ENCODE data around the gene TMSB4X.

Gene TMSB4X

DNA sequence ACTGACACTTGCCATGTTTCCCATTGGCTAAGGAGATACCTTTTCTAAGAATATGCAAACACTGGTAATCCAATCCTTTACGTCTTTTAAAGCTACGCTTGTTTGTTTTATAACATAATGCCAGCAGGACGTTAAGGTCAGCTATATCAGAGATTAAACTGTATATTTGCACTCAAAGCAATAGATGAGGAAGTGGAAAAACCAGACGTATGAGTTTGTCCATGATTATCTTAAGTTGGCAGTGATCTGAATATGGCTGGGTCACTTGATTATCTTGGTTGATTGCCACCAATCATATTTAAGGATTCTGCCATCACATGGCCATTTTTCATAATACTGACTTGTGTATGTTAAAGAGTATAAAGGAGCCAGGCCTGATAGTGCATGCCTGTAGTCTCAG is 19.4 kb downstream of the TMSB4X start:
- peaks cover 30% of the 10 kb centered on the region for H3K4me1 ChIP-seq (ENCODE audit: insufficient read depth, low read length)
- DNase-seq, result no peak

DNA sequence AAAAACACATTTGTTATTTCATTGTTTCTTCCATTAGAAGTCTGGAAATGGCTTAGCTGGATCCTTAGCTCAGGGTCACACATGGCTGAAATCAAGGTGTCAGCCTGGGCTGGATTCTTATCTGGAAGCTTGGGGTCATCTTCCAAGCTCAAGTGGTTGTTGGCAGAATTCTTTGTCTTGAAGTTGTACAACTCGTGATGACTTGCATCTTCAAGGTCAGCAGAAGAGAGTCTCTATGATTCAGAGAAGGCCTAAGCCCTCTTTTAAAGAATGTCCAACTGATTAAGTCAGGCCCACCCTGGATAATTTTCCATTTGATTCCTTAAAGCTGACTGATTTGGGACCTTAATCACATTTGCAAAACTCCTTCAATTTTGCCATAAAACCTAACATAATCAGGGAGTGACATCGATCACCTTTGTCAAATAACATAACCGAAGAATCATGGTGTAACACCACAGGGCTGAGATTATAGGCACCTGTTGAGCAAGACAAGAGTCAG is 22.1 kb downstream of the TMSB4X start:
- Histone ChIP-seq H3K4me2 (ENCODE audit: insufficient read depth, low read length) (peak overlapping the region; percentile 15; the same call in 1 of the 2 replicates), H3K9me3 (ENCODE audit: insufficient read depth, low read length, severe bottlenecking) (no peaks in the 10 kb centered on the region), H4K20me1 (ENCODE audit: insufficient read depth, low read length) (no peaks in the 10 kb centered on the region), H2AFZ (ENCODE audit: low read depth, low read length) (no peak overlapping the region), H3K4me1 (ENCODE audit: insufficient read depth, low read length) (peaks cover 55% of the 10 kb centered on the region), H3K9ac (ENCODE audit: low read depth, low read length) (peak overlapping the region; percentile 64; the same call in 1 of the 2 replicates), H3K4me3 (ENCODE audit: low read depth in 1 of 2, low read length in 2 of 2) (no peak overlapping the region), H3K36me3 (ENCODE audit: insufficient read depth, low read length) (no peaks in the 10 kb centered on the region), H3K79me2 (ENCODE audit: insufficient read depth, low read length) (peaks cover 18% of the 10 kb centered on the region; the same call in 1 of the 2 replicates), H3K27me3 (ENCODE audit: insufficient read depth, low read length, poor library complexity) (no peaks in the 10 kb centered on the region), H3K27ac (ENCODE audit: low read length) (peak overlapping the region; percentile 100)
- no peak for DNase-seq
- ATAC-seq (ENCODE audit: insufficient read depth, low read depth), result no peak
- no peak for TF ChIP-seq EZH2 (IDR thresholded peaks at IDR 0.05; ENCODE audit: borderline replicate concordance, low read depth, low read length, severe bottlenecking)
- TF ChIP-seq, protein P1, sequence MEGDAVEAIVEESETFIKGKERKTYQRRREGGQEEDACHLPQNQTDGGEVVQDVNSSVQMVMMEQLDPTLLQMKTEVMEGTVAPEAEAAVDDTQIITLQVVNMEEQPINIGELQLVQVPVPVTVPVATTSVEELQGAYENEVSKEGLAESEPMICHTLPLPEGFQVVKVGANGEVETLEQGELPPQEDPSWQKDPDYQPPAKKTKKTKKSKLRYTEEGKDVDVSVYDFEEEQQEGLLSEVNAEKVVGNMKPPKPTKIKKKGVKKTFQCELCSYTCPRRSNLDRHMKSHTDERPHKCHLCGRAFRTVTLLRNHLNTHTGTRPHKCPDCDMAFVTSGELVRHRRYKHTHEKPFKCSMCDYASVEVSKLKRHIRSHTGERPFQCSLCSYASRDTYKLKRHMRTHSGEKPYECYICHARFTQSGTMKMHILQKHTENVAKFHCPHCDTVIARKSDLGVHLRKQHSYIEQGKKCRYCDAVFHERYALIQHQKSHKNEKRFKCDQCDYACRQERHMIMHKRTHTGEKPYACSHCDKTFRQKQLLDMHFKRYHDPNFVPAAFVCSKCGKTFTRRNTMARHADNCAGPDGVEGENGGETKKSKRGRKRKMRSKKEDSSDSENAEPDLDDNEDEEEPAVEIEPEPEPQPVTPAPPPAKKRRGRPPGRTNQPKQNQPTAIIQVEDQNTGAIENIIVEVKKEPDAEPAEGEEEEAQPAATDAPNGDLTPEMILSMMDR (IDR thresholded peaks at IDR 0.05; ENCODE audit: borderline replicate concordance, extremely low read depth, low read length, poor library complexity, severe bottlenecking), result no peak

More for the DNA sequence above, 19.4 kb downstream of the TMSB4X start:
- H3K9ac ChIP-seq (ENCODE audit: low read depth, low read length), result no peak overlapping the region
- H3K4me2 ChIP-seq (ENCODE audit: insufficient read depth, low read length), result no peak overlapping the region
- no peaks in the 10 kb centered on the region for H3K36me3 ChIP-seq (ENCODE audit: insufficient read depth, low read length)
- no peak for TF ChIP-seq EZH2 (IDR thresholded peaks at IDR 0.05; ENCODE audit: borderline replicate concordance, low read depth, low read length, severe bottlenecking)
- TF ChIP-seq, protein P1 (IDR thresholded peaks at IDR 0.05; ENCODE audit: borderline replicate concordance, extremely low read depth, low read length, poor library complexity, severe bottlenecking), result no peak
- no peak overlapping the region for H2AFZ ChIP-seq (ENCODE audit: low read depth, low read length)
- no peak for ATAC-seq (ENCODE audit: insufficient read depth, low read depth)
- no peaks in the 10 kb centered on the region for H3K9me3 ChIP-seq (ENCODE audit: insufficient read depth, low read length, severe bottlenecking)
- no peak overlapping the region for H3K27ac ChIP-seq (ENCODE audit: low read length)
- peaks cover 13% of the 10 kb centered on the region; the same call in 1 of the 2 replicates for H3K79me2 ChIP-seq (ENCODE audit: insufficient read depth, low read length)
- H3K27me3 ChIP-seq (ENCODE audit: insufficient read depth, low read length, poor library complexity), result no peaks in the 10 kb centered on the region
- no peak overlapping the region for H3K4me3 ChIP-seq (ENCODE audit: low read depth in 1 of 2, low read length in 2 of 2)
- H4K20me1 ChIP-seq (ENCODE audit: insufficient read depth, low read length), result no peaks in the 10 kb centered on the region

DNA sequence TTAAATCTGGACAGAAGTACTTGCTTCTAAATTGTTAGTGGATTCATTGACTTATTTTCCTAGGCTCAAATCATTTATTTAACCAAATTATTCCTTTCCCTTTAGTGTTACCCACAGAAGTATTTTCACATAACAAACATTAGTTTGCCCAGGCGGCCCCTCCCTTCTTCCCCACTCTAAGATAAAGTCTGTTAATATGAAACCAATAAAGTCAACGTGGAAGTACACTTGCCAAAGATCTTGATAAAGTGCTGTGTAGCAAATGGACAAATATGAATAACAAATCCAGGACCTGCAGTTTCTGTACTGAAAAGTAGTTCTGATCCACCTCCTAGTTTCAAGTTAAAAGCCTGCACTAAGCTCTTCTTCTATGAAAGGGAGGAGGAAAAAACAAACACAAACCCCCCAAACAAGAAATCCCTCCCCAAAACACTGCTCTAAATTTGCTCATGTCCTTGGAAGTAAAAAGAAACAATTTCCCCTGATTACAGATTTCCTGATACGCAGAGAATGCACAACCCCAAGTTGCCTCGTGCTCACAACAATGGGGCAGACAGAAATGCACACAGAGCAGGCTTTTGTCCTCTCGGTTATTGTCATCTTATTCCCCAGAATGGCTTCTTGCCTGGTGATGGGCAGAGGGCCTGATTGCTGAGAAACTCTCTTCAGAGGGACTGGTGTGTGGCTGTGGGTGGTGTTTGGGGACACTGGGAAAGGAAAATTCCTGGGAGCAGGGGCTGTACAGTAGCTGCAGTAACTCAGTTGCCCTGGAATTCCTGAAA is 23.2 kb downstream of the TMSB4X start:
- no peaks in the 10 kb centered on the region for H3K36me3 ChIP-seq (ENCODE audit: insufficient read depth, low read length)
- H3K4me1 ChIP-seq (ENCODE audit: insufficient read depth, low read length), result peaks cover 65% of the 10 kb centered on the region
- DNase-seq, result no peak
- 0 out of 3 replicates have a peak, but pooled peaks have one; percentile 29 for ATAC-seq (ENCODE audit: insufficient read depth, low read depth)
- TF ChIP-seq EZH2 (IDR thresholded peaks at IDR 0.05; ENCODE audit: borderline replicate concordance, low read depth, low read length, severe bottlenecking), result no peak
- TF ChIP-seq, protein P1 (IDR thresholded peaks at IDR 0.05; ENCODE audit: borderline replicate concordance, extremely low read depth, low read length, poor library complexity, severe bottlenecking), result no peak
- H3K27ac ChIP-seq (ENCODE audit: low read length), result peak overlapping the region; percentile 100
- peak overlapping the region in 1 of 2 experiments; percentile 37; a peak in 1 of 4 replicates for H3K4me3 ChIP-seq (ENCODE audit: low read depth in 1 of 2, low read length in 2 of 2)
- peaks cover 18% of the 10 kb centered on the region; the same call in 1 of the 2 replicates for H3K79me2 ChIP-seq (ENCODE audit: insufficient read depth, low read length)
- no peaks in the 10 kb centered on the region for H4K20me1 ChIP-seq (ENCODE audit: insufficient read depth, low read length)
- no peaks in the 10 kb centered on the region for H3K9me3 ChIP-seq (ENCODE audit: insufficient read depth, low read length, severe bottlenecking)
- H3K27me3 ChIP-seq (ENCODE audit: insufficient read depth, low read length, poor library complexity), result no peaks in the 10 kb centered on the region
- peak overlapping the region; percentile 64 for H3K9ac ChIP-seq (ENCODE audit: low read depth, low read length)
- H3K4me2 ChIP-seq (ENCODE audit: insufficient read depth, low read length), result peak overlapping the region; percentile 67
- H2AFZ ChIP-seq (ENCODE audit: low read depth, low read length), result peak overlapping the region; percentile 63

Data from DND-41 (cell line).